ENCODE results near the gene SLC16A4.

SLC16A4 gene

DNA sequence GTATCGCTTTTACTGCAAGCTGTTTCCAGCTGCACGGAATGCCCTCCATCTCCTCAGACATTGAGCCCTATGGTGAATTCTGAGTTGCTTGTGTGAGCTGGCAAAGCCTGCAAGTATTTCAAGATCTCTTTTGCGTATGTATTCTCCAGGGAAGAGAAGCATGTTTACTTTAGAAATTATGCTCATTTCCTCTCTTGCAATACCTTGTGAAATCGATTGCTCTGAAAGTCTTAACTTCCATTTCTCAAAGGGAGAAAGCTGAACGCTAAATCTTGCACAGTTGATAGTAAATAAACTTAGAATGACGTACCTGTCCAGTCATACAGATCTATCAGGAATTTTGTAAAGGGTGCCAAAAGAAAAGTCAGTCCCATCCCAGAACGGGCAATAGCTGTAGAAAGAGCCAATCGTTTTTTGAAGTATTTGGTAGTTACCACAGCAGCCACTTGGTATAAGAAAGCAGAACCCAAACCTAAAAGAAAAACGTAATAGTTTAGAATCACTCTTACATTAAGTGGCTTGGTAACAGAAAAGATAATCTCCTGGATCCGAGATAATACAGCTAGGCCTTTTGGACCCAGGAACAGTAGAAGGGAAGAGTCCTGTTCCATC is 10.0 kb downstream of the SLC16A4 start:
- Mint-ChIP-seq H3K9me3 (no peaks in the 10 kb centered on the region), H3K27ac (ENCODE audit: low read depth) (no peak overlapping the region), H3K36me3 (ENCODE audit: insufficient read depth) (peaks cover 12% of the 10 kb centered on the region), H3K4me3 (no peak overlapping the region), H3K27me3 (no peaks in the 10 kb centered on the region), H3K4me1 (peaks cover 19% of the 10 kb centered on the region)
- DNase-seq (ENCODE audit: low spot score in 2 of 2) (no peak), ATAC-seq (replicated peaks; ENCODE audit: extremely low read depth, poor library complexity, severe bottlenecking) (no peak)

DNA sequence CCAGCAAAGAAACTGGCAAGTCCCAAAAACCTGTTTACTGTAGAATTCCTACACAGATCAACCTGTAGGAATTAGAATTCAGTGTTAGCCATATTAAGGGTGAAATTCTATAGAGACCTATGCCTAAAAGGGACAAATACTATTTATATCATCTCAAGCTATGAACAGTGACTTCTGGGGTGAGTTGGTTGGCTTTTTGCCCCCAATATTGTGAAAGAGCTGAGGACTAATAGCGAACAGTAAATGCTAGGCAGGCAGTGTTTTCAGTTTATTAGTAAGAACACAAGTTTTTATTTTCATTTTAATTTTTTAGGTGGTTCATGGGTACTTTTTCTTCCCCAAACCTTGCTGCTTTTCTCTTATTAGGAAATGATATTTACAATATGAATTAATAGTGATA is 15.3 kb downstream of the SLC16A4 start:
- no peaks in the 10 kb centered on the region for H3K27me3 Mint-ChIP-seq
- H3K4me3 Mint-ChIP-seq: no peak overlapping the region
- H3K4me1 Mint-ChIP-seq: peaks cover 4% of the 10 kb centered on the region
- no peaks in the 10 kb centered on the region for H3K9me3 Mint-ChIP-seq
- DNase-seq (ENCODE audit: low spot score in 2 of 2) (no peak), ATAC-seq (replicated peaks; ENCODE audit: extremely low read depth, poor library complexity, severe bottlenecking) (no peak)
- H3K27ac Mint-ChIP-seq (ENCODE audit: low read depth): no peak overlapping the region
- peaks cover 24% of the 10 kb centered on the region for H3K36me3 Mint-ChIP-seq (ENCODE audit: insufficient read depth)

DNA sequence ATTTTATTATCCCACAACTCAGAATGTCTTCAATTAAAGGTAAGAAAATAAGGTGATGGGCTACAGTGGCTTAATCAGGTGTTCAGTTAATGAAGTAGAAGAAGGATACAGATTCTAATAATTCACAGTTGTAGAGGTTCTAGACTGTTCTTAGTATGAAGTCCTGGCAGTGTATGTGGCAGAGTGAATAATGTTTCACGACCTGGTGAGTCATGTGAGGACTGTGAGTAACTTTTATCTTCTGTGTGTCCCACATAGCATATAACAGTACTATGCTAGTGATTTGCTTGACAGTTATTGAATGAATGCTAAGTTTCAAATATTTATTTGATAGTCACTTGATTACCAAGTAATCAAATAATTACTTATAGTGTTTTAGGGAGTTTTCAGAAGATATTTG is 20.0 kb downstream of the SLC16A4 start:
- Mint-ChIP-seq H3K36me3 (ENCODE audit: insufficient read depth) (peaks cover 23% of the 10 kb centered on the region), H3K27ac (ENCODE audit: low read depth) (peak overlapping the region; percentile 22)
- no peak for ATAC-seq (replicated peaks; ENCODE audit: extremely low read depth, poor library complexity, severe bottlenecking)

DNA sequence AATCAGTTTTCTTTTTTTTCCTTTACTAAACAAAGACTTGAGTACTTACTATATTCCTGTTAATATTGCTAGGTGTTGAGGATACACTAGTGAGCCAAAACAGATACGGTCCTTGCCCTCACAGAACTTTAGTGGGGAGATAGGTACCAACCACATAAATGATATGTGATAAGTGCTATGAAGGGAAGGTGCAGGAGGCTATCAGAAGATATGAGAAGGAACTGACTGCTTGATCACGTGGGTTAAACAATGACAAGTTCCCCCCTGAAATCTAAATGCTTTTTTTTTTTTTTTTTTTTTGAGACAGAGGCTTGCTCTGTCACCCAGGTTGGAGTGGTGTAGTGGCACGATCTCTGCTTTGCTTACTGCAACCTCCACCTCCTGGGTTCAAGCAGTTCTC is 26.6 kb downstream of the SLC16A4 start:
- DNase-seq (ENCODE audit: low spot score in 2 of 2) (no peak), ATAC-seq (replicated peaks; ENCODE audit: extremely low read depth, poor library complexity, severe bottlenecking) (no peak)
- no peaks in the 10 kb centered on the region for H3K4me1 Mint-ChIP-seq
- H3K36me3 Mint-ChIP-seq (ENCODE audit: insufficient read depth): peaks cover 14% of the 10 kb centered on the region
- no peaks in the 10 kb centered on the region for H3K27me3 Mint-ChIP-seq
- H3K4me3 Mint-ChIP-seq: no peak overlapping the region
- no peak overlapping the region for H3K27ac Mint-ChIP-seq (ENCODE audit: low read depth)
- no peaks in the 10 kb centered on the region for H3K9me3 Mint-ChIP-seq

More for the DNA sequence above, 20.0 kb downstream of the SLC16A4 start:
- Mint-ChIP-seq H3K9me3 (no peaks in the 10 kb centered on the region), H3K4me1 (no peaks in the 10 kb centered on the region), H3K4me3 (no peak overlapping the region), H3K27me3 (no peaks in the 10 kb centered on the region)
- no peak for DNase-seq (ENCODE audit: low spot score in 2 of 2)

DNA sequence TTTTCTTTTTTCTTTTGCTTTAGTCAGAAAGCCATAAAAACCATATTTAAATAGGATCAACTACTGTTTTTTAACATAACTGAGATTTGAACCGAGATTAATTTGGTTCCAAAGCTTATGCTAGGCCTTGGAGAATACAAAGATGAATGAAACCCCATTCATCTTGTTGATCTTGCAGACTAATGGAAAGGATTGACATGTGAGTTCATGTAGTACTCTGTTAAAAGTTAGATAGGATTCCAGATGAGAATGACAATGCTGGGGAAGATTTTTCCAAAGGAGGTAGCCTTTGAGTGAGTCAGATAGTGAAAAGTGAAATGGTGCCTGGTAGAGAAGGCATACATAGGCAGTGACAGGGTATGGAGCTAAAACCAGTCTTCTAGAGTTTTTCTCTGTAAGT is 29.0 kb downstream of the SLC16A4 start:
- H3K36me3 Mint-ChIP-seq (ENCODE audit: insufficient read depth): peaks cover 12% of the 10 kb centered on the region
- H3K27ac Mint-ChIP-seq (ENCODE audit: low read depth): no peak overlapping the region
- no peaks in the 10 kb centered on the region for H3K4me1 Mint-ChIP-seq
- ATAC-seq (replicated peaks; ENCODE audit: extremely low read depth, poor library complexity, severe bottlenecking) (no peak), DNase-seq (ENCODE audit: low spot score in 2 of 2) (no peak)
- H3K27me3 Mint-ChIP-seq: no peaks in the 10 kb centered on the region
- H3K4me3 Mint-ChIP-seq: no peak overlapping the region
- no peaks in the 10 kb centered on the region for H3K9me3 Mint-ChIP-seq

DNA sequence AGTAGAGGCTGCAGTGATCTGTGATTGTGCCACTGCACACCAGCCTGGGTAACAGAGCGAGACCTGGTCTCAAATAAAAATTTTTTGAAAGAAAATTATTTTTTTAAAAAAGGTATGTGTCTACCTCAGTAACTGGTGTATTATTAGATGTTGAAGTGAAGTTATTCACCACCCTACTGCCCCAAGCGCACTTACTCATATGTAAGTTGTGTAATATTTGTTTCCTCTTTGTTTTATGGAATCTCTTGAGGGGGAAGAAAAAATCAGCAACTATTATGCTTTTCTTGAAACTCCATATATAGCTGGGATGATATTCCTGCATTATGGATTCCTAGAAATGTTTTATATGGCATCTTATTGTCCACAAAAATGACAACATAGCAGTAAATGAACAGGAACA is 30.4 kb downstream of the SLC16A4 start:
- H3K4me1 Mint-ChIP-seq: peaks cover 5% of the 10 kb centered on the region
- H3K4me3 Mint-ChIP-seq: no peak overlapping the region
- DNase-seq (ENCODE audit: low spot score in 2 of 2) (no peak), ATAC-seq (replicated peaks; ENCODE audit: extremely low read depth, poor library complexity, severe bottlenecking) (no peak)
- H3K36me3 Mint-ChIP-seq (ENCODE audit: insufficient read depth): peaks cover 13% of the 10 kb centered on the region
- H3K9me3 Mint-ChIP-seq: no peaks in the 10 kb centered on the region
- no peak overlapping the region for H3K27ac Mint-ChIP-seq (ENCODE audit: low read depth)
- no peaks in the 10 kb centered on the region for H3K27me3 Mint-ChIP-seq

DNA sequence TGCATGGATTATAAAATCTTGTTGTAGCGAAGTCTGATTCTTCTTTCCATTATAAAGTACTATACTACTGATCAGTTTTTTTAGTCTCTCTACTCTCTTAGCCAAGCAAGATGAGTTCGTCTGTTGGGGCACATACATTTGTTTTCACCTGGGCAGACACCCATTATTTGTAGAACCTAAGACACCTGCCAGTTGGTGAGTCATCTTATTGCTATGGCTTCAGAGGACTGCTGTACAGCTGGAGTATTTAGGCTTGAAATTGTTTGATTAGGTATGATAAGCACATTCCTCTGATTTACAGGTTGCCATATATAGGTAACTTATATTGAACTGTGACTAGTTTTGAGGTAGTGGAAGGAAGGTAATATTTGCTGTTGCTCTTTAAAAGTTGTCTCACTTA is 34.4 kb downstream of the SLC16A4 start:
- H3K9me3 Mint-ChIP-seq: no peaks in the 10 kb centered on the region
- ATAC-seq (replicated peaks; ENCODE audit: extremely low read depth, poor library complexity, severe bottlenecking) (no peak), DNase-seq (ENCODE audit: low spot score in 2 of 2) (no peak)
- peaks cover 20% of the 10 kb centered on the region for H3K4me1 Mint-ChIP-seq
- peaks cover 11% of the 10 kb centered on the region for H3K36me3 Mint-ChIP-seq (ENCODE audit: insufficient read depth)
- H3K4me3 Mint-ChIP-seq: no peak overlapping the region
- H3K27ac Mint-ChIP-seq (ENCODE audit: low read depth): peak overlapping the region; percentile 29
- H3K27me3 Mint-ChIP-seq: no peaks in the 10 kb centered on the region

DNA sequence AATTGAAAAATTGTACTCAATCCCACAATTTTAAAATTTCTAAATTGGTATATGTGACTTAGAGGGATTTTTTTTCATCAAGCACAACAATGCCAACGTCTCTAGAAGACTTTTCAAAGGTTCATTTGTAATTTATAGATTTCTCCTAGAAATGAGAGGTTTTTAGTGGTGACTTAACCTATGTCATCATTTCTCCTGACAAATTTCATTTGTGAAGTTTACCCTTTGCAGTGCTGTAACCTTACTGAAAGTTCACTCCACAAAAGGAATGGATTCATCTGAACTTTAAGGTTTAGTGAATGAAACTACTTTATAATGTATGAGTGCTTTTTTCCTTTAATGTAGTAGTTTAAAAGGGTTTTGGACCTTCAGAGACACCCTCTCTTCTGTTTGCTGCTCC is 35.5 kb downstream of the SLC16A4 start:
- H3K4me3 Mint-ChIP-seq: no peak overlapping the region
- no peaks in the 10 kb centered on the region for H3K9me3 Mint-ChIP-seq
- peaks cover 30% of the 10 kb centered on the region for H3K4me1 Mint-ChIP-seq
- H3K27ac Mint-ChIP-seq (ENCODE audit: low read depth): no peak overlapping the region
- no peak for ATAC-seq (replicated peaks; ENCODE audit: extremely low read depth, poor library complexity, severe bottlenecking)
- H3K27me3 Mint-ChIP-seq: no peaks in the 10 kb centered on the region
- no peak for DNase-seq (ENCODE audit: low spot score in 2 of 2)
- H3K36me3 Mint-ChIP-seq (ENCODE audit: insufficient read depth): peaks cover 12% of the 10 kb centered on the region

DNA sequence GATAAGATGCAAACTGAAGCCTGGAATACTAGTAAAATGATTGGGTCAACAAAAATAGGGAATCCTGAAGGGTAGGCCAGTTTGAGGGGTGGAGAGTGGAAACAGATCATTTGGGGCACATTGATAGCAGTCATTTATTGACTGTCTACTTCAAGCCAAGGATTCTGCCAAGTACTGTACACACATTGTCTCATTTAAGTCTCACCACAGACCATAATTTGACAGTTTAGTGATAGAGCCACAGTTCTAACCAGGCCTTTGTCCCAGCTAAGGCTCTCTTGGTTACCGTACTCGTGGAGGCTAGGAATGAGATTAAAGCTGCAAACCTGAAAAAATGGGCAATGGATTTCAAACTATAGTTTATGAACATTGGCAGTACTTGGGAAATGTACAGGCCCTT is 40.5 kb downstream of the SLC16A4 start:
- no peaks in the 10 kb centered on the region for H3K27me3 Mint-ChIP-seq
- H3K9me3 Mint-ChIP-seq: no peaks in the 10 kb centered on the region
- DNase-seq (ENCODE audit: low spot score in 2 of 2) (no peak), ATAC-seq (replicated peaks; ENCODE audit: extremely low read depth, poor library complexity, severe bottlenecking) (no peak)
- peaks cover 68% of the 10 kb centered on the region for H3K4me1 Mint-ChIP-seq
- no peak overlapping the region for H3K4me3 Mint-ChIP-seq
- H3K36me3 Mint-ChIP-seq (ENCODE audit: insufficient read depth): peaks cover 29% of the 10 kb centered on the region
- peak overlapping the region; percentile 5 for H3K27ac Mint-ChIP-seq (ENCODE audit: low read depth)

DNA sequence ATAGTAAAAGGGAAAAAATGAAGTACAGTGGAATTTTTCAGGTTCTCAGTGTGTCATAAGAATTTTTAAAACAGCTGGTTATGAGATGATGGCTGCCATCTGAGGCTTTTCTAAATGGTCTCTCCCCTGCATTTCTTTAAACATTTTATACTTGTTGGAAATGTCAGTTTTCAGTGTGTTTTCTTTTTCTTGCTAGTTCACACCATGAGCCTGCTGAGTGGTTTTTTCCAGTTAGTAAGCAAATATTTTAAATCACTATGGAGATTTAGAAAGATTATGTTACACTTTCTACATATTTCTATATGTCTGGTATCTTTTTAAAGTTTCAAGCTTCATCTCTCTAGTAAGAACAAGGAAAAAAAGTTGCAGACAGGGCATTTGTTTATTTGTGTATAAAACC is 42.1 kb downstream of the SLC16A4 start:
- Mint-ChIP-seq H3K36me3 (ENCODE audit: insufficient read depth) (peaks cover 36% of the 10 kb centered on the region), H3K27me3 (no peaks in the 10 kb centered on the region), H3K4me3 (no peak overlapping the region), H3K9me3 (no peaks in the 10 kb centered on the region), H3K4me1 (peaks cover 73% of the 10 kb centered on the region), H3K27ac (ENCODE audit: low read depth) (peak overlapping the region; percentile 51)
- DNase-seq (ENCODE audit: low spot score in 2 of 2) (no peak), ATAC-seq (replicated peaks; ENCODE audit: extremely low read depth, poor library complexity, severe bottlenecking) (no peak)

DNA sequence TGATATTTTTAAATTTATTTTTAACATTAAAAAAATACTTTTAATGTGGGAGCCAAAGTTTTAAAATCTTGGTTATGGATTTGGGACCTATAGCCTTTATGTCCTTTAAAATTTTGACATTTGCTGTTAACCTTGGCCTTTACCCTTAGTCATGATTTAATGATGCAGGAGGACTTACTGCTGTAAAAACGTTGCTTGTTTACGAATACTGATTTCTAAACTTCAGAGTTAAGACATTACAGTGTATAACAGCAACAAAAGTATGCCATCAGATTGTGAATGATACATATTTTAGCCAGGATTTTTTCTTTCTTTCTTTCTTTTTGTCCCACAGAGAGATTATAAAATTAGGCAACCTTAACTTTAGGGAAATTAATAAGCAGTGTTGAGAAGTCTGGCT is 42.8 kb downstream of the SLC16A4 start:
- DNase-seq (ENCODE audit: low spot score in 2 of 2) (no peak), ATAC-seq (replicated peaks; ENCODE audit: extremely low read depth, poor library complexity, severe bottlenecking) (no peak)
- H3K36me3 Mint-ChIP-seq (ENCODE audit: insufficient read depth): peaks cover 40% of the 10 kb centered on the region
- H3K27ac Mint-ChIP-seq (ENCODE audit: low read depth): peak overlapping the region; percentile 51
- H3K4me1 Mint-ChIP-seq: peaks cover 75% of the 10 kb centered on the region
- H3K9me3 Mint-ChIP-seq: no peaks in the 10 kb centered on the region
- no peak overlapping the region for H3K4me3 Mint-ChIP-seq
- no peaks in the 10 kb centered on the region for H3K27me3 Mint-ChIP-seq

DNA sequence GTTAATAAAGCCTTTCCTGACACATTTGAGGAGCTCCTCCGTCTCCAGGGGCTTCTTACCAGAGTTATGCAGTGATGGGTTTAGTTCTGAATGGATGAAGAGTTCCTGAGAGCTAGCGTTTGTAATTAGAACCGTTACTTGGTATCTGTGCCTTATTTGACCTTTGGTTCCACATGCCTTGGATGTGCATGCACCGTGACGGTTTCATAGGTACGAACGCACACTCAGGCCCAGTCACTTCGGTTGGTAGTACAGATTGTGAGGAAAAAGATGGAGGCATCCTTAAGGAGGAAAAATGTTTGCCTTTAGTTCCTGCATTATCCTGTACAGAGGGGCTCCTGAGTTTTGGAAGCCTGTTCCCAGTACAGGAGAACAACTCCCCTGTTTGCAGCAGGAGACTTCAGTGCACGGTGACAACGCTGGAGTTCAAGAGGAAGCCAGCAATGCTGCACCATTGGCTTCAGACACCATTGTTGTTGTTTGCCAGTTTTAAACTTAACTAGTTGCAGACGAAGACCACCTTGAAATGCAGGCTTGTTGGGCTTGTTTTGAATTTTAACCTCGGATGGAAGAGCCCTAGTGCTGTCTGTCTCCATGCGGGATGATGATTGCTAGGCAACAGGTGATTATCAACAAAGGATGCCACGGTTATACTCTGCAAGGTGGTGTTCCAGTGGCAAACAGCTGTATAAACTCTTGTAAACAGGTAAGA is 43.5 kb downstream of the SLC16A4 start:
- no peaks in the 10 kb centered on the region for H3K9me3 Mint-ChIP-seq
- ATAC-seq (replicated peaks; ENCODE audit: extremely low read depth, poor library complexity, severe bottlenecking) (no peak), DNase-seq (ENCODE audit: low spot score in 2 of 2) (no peak)
- peak overlapping the region; percentile 60 for H3K4me3 Mint-ChIP-seq
- no peaks in the 10 kb centered on the region for H3K27me3 Mint-ChIP-seq
- peaks cover 82% of the 10 kb centered on the region for H3K4me1 Mint-ChIP-seq
- H3K36me3 Mint-ChIP-seq (ENCODE audit: insufficient read depth): peaks cover 44% of the 10 kb centered on the region
- peak overlapping the region; percentile 75 for H3K27ac Mint-ChIP-seq (ENCODE audit: low read depth)

DNA sequence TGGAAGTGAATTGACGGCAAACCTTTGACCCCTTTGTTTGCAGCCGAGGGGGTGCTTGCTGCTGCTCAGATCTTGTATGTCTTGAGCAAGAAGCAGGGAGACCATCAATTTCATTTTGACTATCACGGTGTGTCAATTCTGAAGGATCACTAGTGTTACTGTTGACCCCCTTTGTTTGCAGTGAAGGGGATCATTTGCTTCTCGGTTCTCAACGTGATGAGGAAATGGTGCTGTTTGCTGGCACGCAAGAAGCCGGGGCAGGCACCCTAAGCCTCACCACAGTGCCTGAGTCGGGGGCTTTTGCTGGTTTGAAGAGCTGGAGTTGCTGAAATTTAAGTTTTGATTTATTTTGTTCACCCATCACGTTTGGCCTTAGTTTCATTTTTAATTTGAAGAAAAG is 44.1 kb downstream of the SLC16A4 start:
- H3K27me3 Mint-ChIP-seq: no peaks in the 10 kb centered on the region
- H3K4me3 Mint-ChIP-seq: peak overlapping the region; percentile 60
- ATAC-seq (replicated peaks; ENCODE audit: extremely low read depth, poor library complexity, severe bottlenecking): no peak
- H3K27ac Mint-ChIP-seq (ENCODE audit: low read depth): peak overlapping the region; percentile 75
- H3K9me3 Mint-ChIP-seq: no peaks in the 10 kb centered on the region
- H3K36me3 Mint-ChIP-seq (ENCODE audit: insufficient read depth): peaks cover 47% of the 10 kb centered on the region
- peaks cover 88% of the 10 kb centered on the region for H3K4me1 Mint-ChIP-seq
- DNase-seq (ENCODE audit: low spot score in 2 of 2): no peak

Measured in central memory CD8-positive, alpha-beta T cell (primary cell).